Activated T-cell treated with anti-CD3 and anti-CD28 coated beads for 4 hours (primary cell): ENCODE data around the gene ZNF500.

Experiments
- DNase-seq: peaks from one replicate; pipeline ENCODE4 v3.0.0-alpha.2; 2020

ZNF500 gene

GRCh38 chr16:4768549-4769305, 1.8 kb upstream of the ZNF500 start:
- peak; percentile 70 for DNase-seq

- DNase-seq: no peak
Measured at GRCh38 chr16:4767872-4768548, 1.0 kb upstream of the ZNF500 start.

GRCh38 chr16:4765511-4766474, 1.2 kb downstream of the ZNF500 start:
- DNase-seq: no peak

GRCh38 chr16:4763791-4764190, 3.2 kb downstream of the ZNF500 start:
- no peak for DNase-seq

- no peak for DNase-seq
Measured at GRCh38 chr16:4762205-4762604, 4.8 kb downstream of the ZNF500 start.

- no peak for DNase-seq
Measured at GRCh38 chr16:4760221-4760910, 6.6 kb downstream of the ZNF500 start.

GRCh38 chr16:4755687-4756086, 11.3 kb downstream of the ZNF500 start:
- no peak for DNase-seq

- DNase-seq: no peak
Measured at GRCh38 chr16:4754865-4755264, 12.1 kb downstream of the ZNF500 start.

GRCh38 chr16:4753227-4753626, 13.7 kb downstream of the ZNF500 start:
- no peak for DNase-seq

- DNase-seq: no peak
Measured at GRCh38 chr16:4752351-4753100, 14.4 kb downstream of the ZNF500 start.

GRCh38 chr16:4750896-4751295, 16.1 kb downstream of the ZNF500 start:
- DNase-seq: no peak

- DNase-seq: no peak
Measured at GRCh38 chr16:4749700-4750257, 17.2 kb downstream of the ZNF500 start.

- DNase-seq: no peak
Measured at GRCh38 chr16:4748682-4749411, 18.1 kb downstream of the ZNF500 start.

GRCh38 chr16:4747906-4748681, 18.9 kb downstream of the ZNF500 start:
- no peak for DNase-seq

GRCh38 chr16:4746991-4747574, 19.9 kb downstream of the ZNF500 start:
- DNase-seq: no peak

- DNase-seq: no peak
Measured at GRCh38 chr16:4746215-4746614, 20.7 kb downstream of the ZNF500 start.

- no peak for DNase-seq
Measured at GRCh38 chr16:4745274-4745569, 21.7 kb downstream of the ZNF500 start.

- DNase-seq: no peak
Measured at GRCh38 chr16:4744555-4745273, 22.2 kb downstream of the ZNF500 start.

GRCh38 chr16:4743226-4743878, 23.6 kb downstream of the ZNF500 start:
- no peak for DNase-seq
